Amniotic stem cell (primary cell): ENCODE results near the gene PCNA.

Source experiments
- DNase-seq: peaks from one replicate; lab custom pipeline; 2025; lab: John Stamatoyannopoulos, UW

Gene PCNA

DNA sequence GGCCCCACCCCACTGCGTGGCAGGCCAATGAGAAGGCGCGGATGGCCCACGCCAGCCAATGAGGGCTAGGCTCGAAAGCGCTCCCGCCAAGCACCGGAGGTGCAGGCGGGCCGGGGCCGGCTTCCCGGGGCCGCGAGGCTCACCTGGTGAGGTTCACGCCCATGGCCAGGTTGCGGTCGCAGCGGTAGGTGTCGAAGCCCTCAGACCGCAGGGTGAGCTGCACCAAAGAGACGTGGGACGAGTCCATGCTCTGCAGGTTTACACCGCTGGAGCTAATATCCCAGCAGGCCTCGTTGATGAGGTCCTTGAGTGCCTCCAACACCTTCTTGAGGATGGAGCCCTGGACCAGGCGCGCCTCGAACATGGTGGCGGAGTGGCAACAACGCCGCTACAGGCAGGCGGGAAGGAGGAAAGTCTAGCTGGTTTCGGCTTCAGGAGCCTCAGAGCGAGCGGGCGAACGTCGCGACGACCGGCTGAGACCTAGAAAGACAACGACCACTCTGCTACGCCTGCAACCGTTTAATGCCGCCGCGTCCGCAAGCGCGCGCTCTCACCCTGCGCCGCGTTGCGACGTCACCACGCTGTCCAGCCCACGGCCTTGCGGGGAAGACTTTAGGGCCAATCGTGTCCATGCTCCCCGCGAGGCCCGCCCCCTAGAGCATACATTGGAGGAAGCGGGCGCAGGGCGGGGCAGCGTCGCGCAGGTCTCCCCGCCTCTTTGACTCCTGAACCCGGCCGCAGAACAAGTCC lies at the start of gene PCNA:
TSS of gene PCNA (minus strand) at position 524 of the 750 bp plus-strand sequence. CDS start at position 364, 160 bp downstream.
- peak; percentile 95 for DNase-seq

GRCh38 chr20:5168651-5169396 lies 49.1 kb upstream of the PCNA start:
- DNase-seq = no peak

DNA sequence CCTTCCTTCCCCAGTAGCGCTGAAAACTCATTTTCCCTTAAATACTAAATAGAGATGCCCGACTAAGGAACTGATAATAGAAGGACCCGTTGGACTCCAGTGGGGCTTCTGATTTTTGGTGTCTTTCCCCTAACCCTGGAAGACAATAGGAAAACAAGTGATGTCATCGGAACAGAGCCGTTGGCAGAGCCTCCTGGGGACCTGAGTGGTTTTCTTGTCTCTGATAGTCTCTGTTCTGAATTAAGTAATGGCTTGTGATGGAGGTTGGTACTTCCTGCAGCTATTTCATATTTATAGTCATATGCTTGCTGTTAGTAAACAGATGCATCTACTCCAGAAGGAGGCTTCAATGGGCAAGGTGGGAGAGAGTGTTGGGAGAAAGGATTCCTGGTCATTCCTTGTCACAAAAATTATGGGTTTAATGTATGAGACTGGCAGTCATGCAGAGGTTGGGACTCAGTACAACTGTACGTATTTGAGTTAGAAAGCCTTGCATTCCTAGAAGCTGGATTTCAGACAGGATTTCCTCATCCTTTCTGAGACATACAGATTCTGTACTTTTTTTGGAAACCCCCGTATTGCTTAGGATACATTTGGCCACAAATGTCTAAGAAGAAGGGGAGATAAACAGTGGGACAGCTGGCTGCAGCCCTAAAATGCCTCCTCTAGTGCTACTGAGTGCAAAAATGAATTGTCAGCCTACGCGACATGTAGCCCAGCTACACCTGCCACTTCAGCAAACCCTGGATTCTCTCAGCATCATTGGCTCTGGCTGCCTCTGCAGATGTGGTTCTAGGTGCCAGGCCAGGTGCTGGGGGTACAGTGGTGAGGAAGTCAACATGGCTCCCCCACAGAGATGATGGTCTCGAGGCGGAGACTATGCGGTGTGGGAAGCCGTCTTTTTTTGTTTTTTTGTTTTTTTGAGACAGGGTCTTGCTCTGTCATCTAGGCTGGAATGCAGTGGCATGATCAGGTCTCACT lies 45.2 kb upstream of the PCNA start:
- no peak for DNase-seq

GRCh38 chr20:5161536-5162164 lies 41.9 kb upstream of the PCNA start:
- no peak for DNase-seq

GRCh38 chr20:5160882-5161281 lies 41.1 kb upstream of the PCNA start:
- DNase-seq = no peak

DNA sequence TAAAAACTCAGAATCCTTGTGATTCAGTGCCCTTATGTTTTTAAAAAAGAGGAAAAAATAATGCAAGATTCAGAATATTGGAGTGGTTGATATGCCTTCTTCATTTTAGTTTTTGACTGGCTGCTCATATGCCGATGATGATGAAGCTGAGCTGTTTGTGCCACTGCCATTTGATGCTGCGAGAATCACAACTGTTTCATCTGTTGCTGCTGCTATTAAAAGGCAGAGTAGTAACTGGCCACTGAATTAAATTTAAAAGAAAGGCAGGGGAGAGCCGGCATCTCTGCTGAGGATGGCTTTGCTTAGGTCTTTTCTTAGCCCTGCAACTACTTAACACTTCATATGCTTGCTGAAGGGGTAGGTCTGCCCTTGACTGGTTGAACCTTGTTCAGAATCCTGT lies 40.2 kb upstream of the PCNA start:
- DNase-seq = no peak

DNA sequence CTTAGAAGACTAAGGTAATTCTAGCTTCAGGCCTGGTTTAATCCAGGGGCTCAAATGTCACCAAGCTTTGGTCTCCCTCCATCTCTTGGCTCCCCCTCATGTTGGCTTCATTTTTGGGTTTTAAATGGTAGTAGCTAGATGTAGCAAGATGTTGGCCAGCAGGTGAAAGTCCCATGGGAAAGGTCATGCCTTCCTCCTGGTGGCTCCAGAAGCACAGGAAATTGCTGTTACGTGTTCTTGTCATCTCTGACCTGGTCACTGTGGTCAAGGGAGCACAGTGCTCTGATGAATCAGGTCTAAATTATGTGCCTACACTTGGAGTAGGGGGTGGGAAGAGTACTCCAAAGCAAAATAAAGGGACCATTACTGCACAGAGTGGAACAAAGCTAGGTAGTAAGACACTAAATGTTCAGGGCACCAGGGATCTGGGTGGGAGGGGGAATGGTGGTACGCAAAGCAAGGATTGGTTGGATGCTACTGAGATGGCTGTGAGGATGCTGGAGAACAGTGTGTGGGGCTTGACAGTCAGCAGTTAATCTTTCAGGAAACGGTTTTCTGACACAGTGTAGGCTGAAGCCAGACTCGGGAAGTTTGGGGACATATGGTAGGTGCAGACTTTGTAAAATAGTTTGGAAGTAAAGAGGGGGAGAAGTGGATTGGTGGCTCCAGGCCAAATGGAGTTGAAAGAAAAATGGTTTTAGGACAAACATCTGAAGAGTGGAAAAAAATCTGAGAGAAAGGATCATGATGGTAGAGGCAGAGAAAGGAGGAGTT lies 37.1 kb upstream of the PCNA start:
- no peak for DNase-seq

- DNase-seq = no peak
These were observed 35.6 kb upstream of the PCNA start for GRCh38 chr20:5155404-5155803.

- DNase-seq = no peak
These were observed 34.8 kb upstream of the PCNA start for GRCh38 chr20:5154543-5154925.

GRCh38 chr20:5153612-5154542 lies 34.1 kb upstream of the PCNA start:
- DNase-seq = no peak

DNA sequence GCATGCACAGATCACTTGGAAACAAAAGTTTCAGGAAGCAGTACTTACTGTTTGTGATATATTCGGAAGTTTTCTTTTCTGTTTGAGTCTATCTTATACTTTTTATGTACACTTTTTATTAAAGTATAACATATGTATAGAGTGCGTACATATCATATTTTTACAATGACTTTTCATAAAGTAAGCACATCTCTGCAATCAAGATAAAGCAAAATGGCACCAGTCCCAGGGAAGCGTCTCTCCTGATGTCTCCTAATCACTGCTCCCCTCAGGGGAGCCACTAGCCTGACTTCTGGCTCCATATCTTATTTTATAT lies 33.4 kb upstream of the PCNA start:
- DNase-seq = no peak

- no peak for DNase-seq
These were observed 30.7 kb upstream of the PCNA start for GRCh38 chr20:5150226-5151076.

- DNase-seq = no peak
These were observed 30.1 kb upstream of the PCNA start for GRCh38 chr20:5149892-5150225.

GRCh38 chr20:5148581-5148980 lies 28.8 kb upstream of the PCNA start:
- no peak for DNase-seq

DNA sequence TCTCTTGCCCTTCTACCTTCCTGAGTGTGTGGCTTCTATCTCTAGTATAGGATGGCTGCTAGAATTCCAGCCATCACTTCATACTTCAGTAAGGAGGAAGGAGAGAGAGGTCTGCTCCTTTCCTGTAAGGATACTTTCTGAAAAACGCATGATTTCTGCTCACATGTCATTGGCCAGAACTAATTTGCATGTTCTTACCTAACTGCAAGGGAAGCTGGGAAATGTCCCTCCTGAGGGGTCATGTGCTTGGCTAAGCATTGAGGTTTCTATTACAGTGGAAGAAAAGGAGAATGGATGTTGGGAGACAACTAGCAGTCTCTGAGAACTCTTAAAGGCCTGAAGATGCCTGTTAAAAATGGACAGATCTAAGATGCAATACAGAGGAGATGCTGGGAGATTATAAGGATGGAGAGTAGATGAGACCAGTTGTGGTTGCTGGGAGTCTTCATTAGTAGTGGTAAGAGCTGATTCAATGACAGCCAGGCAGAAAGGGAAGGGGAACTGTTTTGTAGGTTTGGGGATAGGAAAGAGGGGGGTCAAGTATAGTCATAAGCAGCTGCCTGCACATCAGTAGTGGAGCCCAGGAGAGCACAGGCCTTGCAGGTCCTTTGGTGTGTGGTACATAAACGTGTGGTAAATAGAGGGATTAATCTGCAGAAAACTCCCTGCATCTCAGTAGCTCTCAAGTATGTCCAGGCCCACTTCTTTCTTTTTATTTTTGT lies 27.3 kb upstream of the PCNA start:
- DNase-seq = no peak

DNA sequence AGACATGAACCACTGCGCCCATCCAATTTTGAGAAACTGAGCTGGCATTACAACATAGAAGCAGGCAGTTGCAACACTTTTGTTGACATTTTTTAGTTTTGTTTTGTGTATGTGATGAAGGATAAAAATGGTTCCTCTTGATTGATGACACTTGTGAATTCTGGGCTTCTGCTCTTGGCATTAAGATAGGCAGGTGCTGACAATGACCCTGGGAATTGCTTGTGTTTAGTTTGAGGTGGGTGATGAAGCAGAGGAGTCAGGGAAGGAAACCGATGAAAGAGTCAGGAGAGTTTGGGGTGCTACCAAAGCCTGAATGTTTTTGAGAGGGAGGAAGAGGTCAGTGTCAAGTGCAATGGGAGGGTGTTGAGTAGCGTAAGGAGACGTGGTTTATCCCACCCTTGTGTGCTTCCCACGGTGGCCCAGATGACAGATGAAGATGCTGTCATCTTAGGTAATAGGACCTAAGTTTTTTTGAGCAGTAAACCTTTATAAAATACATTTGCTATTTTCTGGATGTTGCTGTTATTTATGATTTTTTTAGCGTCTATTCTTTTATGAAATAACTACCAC lies 26.4 kb upstream of the PCNA start:
- DNase-seq = no peak

DNA sequence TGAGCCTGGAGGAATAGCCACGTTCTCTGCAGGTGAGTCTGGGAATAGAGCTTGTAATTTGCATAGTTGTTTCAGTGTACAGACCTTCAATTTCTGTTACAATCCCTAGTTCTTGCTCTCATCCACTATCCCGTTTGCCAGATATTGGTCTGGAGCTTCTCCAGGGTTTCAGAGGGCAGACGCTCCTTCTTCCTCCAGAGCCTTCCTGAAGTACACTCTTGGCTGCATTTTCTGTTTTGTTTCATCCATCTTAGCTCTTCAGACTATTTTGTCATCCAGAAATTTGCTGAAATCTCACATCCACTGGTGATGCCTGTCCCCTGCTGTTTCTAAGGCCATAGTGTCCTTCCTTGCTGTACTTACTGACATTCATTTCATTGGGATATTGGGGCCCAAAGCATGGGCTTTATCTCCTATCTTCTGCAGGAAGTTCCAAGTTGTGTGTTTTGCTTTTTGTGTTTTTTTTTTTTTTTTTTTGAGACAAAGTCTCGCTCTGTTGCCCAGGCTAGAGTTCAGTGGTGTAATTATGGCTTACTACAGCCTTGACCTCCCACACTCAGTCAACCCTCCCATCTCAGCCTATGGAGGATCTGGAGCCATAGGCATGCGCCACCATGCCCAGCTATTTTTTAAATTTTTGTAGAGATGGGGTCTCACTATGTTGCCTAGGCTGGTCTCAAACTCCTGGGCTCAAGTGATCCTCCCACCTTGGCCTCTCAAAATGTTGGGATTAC lies 25.8 kb upstream of the PCNA start:
- no peak for DNase-seq

DNA sequence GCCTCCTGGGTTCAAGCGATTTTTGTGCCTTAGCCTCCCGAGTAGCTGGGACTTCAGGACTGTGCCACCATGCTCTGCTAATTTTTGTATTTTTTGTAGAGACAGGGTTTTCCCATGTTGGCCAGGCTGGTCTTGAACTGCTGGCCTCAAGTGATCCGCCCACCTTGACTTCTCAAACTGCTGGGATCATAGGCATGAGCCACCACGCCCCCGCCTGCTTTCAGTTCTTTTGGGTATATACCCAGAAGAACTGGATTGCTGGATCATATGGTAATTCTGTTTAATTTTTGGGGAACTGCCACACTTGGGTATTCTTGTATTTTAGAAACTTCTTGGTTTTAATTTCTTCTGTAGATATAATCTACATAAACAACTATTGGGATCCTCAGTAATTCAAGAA lies 24.1 kb upstream of the PCNA start:
- no peak for DNase-seq
